ENCODE data around the gene MUSK. TPM values are rescaled to one million over a fixed set of nuclear protein-coding genes. Genes with fewer than 3 reads are reported as not detected.

The MUSK gene
- total and polyA plus RNA-seq, 2 donors (not counting 3 experiments of a cell fraction or from before 2014, with no cell fraction given) = 0.08 TPM; not detected in 1

DNA sequence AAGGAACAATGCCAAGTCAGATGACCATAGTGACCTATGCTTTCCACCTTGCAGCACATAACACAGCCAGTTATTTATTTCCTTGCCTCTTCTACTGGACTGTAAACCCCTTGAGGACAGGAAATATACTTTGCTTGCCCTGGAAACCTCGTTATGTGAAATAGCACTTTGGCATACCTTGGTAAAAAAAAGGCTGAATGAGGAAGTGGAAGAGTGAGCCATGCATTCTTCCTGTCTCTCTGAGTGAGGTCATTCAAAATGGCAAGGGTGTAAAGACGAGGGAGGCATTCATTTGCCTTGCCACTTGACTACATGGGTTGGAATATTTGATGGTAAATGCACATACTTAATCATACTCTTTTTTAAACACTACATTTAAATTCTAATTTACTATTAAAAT, 46.2 kb upstream of the MUSK start:
- dilution Hi-C loops (cut with MboI; ENCODE audit: extremely low pct_ligation_motif_present, low sequenced_read_pairs) (no loop called here), intact Hi-C loops (cut with micrococcal nuclease) (loop anchor here (5.0 to 10.0 kb wide), 2 partner anchors 365 to 738 kb away; partner anchors contain the start of gene TXN)
- no peaks in the 10 kb centered on the region for H4K20me1 ChIP-seq (replicated peaks; ENCODE audit: control insufficient read depth, extremely low read depth, insufficient read depth, low read length)
- no peak overlapping the region for H3K4me2 ChIP-seq (ENCODE audit: insufficient read depth, low read length)
- no peak overlapping the region for H3K27ac ChIP-seq (ENCODE audit: insufficient read depth, low read depth, low read length)
- TF ChIP-seq GATA2 (IDR thresholded peaks at IDR 0.05; ENCODE audit: insufficient read depth, insufficient read length, low read depth, low read length) (no peak), JUN (IDR thresholded peaks at IDR 0.05; ENCODE audit: borderline replicate concordance, insufficient read depth, insufficient read length, low read depth) (no peak), POLR2AphosphoS5 (IDR thresholded peaks at IDR 0.05; ENCODE audit: insufficient read depth, low read depth, low read length) (no peak), EZH2 (IDR thresholded peaks at IDR 0.05; ENCODE audit: borderline replicate concordance, low read depth, low read length, severe bottlenecking) (no peak), MYC (IDR thresholded peaks at IDR 0.05; ENCODE audit: low read depth, low read length) (no peak), POLR2A (IDR thresholded peaks at IDR 0.05; ENCODE audit: low read depth, low read length) (no peak), FOS (IDR thresholded peaks at IDR 0.05; ENCODE audit: borderline replicate concordance, insufficient read depth, low read length) (no peak), CTCF (IDR thresholded peaks at IDR 0.05; ENCODE audit: extremely low read depth in 1 of 2, insufficient read depth in 1 of 2, low read depth in 1 of 2, low read length in 2 of 2) (no peak)
- TF ChIP-seq, protein P1, sequence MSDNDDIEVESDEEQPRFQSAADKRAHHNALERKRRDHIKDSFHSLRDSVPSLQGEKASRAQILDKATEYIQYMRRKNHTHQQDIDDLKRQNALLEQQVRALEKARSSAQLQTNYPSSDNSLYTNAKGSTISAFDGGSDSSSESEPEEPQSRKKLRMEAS (IDR thresholded peaks at IDR 0.05; ENCODE audit: insufficient read depth, insufficient read length) = no peak
- DNase-seq (ENCODE audit: low read depth, low spot score) = no peak
- no peaks in the 10 kb centered on the region for H3K9me1 ChIP-seq (replicated peaks; ENCODE audit: control insufficient read depth, extremely low read depth, insufficient read depth, low read length)
- ChIA-PET CTCF (interaction anchor here (1.0 to 2.4 kb wide), 10 partner anchors 51 to 1048 kb away, joined by 3 to 105 read pairs (median 16); no protein-coding TSS in a partner anchor), POLR2A (no interaction called here)
- H3K79me2 ChIP-seq (ENCODE audit: control insufficient read depth, insufficient read depth, low read length) = no peaks in the 10 kb centered on the region
- no peaks in the 10 kb centered on the region for H3K27me3 ChIP-seq (ENCODE audit: control insufficient read depth in 2 of 2, insufficient read depth in 2 of 2, low read length in 2 of 2)
- no peak for FAIRE-seq
- no peak overlapping the region for H2AFZ ChIP-seq (ENCODE audit: low read depth, low read length)
- H3K9me3 ChIP-seq (replicated peaks; ENCODE audit: control insufficient read depth, insufficient read depth, low read length) = no peaks in the 10 kb centered on the region
- H3K9ac ChIP-seq (replicated peaks; ENCODE audit: extremely low read depth, insufficient read depth, low read length) = no peak overlapping the region
- no peaks in the 10 kb centered on the region for H3K36me3 ChIP-seq (ENCODE audit: control insufficient read depth in 2 of 2, extremely low read depth in 1 of 2, insufficient read depth in 2 of 2, low read length in 2 of 2)
- no TSS peak for BruUV-seq (replicated peaks)
- H3K4me3 ChIP-seq (replicated peaks in 1 of 3; ENCODE audit: insufficient read depth in 1 of 3, low read depth in 1 of 3, low read length in 3 of 3) = no peak overlapping the region
- no peaks in the 10 kb centered on the region for H3K4me1 ChIP-seq (ENCODE audit: control insufficient read depth, extremely low read depth, insufficient read depth, low read length)

Data from endothelial cell of umbilical vein (primary cell).